Measurements from ENCODE around the gene LGR5. TPM values are rescaled to one million over a fixed set of nuclear protein-coding genes. Genes with fewer than 3 reads are reported as not detected.

LGR5 gene
- total RNA-seq, 4 donors from 2014 or later = 0.21 TPM; not detected in 3

DNA sequence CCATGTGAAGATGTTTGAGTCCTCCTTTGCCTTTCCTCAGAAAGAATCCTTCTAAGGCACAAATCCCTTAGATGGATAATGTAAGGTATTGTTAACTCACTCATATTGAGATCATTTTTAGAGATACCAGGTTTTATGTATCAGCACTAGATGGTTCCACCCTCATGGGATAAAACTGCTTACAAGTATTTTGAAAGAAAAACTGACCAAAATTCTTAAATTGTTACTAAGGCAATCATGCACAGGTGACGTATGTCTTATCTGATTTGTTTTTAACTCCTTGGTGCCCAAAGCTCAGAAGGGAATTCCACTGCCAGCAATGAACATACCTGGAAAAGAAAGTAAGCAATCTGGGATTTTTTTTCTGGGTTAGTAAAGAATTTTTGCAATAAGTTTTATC is 145.6 kb downstream of the LGR5 start:
- Histone ChIP-seq H3K27me3 (peaks cover 0 to 3% (median 0%) of the 10 kb centered on the region in 4 donors), H3K36me3 (no peaks in the 10 kb centered on the region), H3K4me3 (no peak overlapping the region), H3K4me1 (peaks cover 0 to 17% (median 0%) of the 10 kb centered on the region in 3 donors), H3K27ac (no peak overlapping the region), H3K9me3 (no peaks in the 10 kb centered on the region)
- no peak for TF ChIP-seq POLR2A (IDR thresholded peaks at IDR 0.05)
- TF ChIP-seq, protein P1, sequence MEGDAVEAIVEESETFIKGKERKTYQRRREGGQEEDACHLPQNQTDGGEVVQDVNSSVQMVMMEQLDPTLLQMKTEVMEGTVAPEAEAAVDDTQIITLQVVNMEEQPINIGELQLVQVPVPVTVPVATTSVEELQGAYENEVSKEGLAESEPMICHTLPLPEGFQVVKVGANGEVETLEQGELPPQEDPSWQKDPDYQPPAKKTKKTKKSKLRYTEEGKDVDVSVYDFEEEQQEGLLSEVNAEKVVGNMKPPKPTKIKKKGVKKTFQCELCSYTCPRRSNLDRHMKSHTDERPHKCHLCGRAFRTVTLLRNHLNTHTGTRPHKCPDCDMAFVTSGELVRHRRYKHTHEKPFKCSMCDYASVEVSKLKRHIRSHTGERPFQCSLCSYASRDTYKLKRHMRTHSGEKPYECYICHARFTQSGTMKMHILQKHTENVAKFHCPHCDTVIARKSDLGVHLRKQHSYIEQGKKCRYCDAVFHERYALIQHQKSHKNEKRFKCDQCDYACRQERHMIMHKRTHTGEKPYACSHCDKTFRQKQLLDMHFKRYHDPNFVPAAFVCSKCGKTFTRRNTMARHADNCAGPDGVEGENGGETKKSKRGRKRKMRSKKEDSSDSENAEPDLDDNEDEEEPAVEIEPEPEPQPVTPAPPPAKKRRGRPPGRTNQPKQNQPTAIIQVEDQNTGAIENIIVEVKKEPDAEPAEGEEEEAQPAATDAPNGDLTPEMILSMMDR (IDR thresholded peaks at IDR 0.05) = no peak
- no peak for DNase-seq
- WGBS, 2 donors = 59 to 65% methylated on average over 1 of the region's 1 CpG
- intact Hi-C loops (cut with DNase I) = no loop called here

GRCh38 chr12:71587012-71587411 is 147.4 kb downstream of the LGR5 start:
- DNase-seq = no peak
- H3K9me3 ChIP-seq = no peaks in the 10 kb centered on the region
- peaks cover 0 to 3% (median 0%) of the 10 kb centered on the region in 3 donors for H3K4me1 ChIP-seq
- WGBS, 2 donors = 20 to 56% methylated on average over 2 of the region's 2 CpGs
- H3K4me3 ChIP-seq = no peak overlapping the region
- TF ChIP-seq, protein P1 (IDR thresholded peaks at IDR 0.05) = no peak
- no peak for TF ChIP-seq POLR2A (IDR thresholded peaks at IDR 0.05)
- H3K27ac ChIP-seq = no peak overlapping the region
- no peaks in the 10 kb centered on the region for H3K36me3 ChIP-seq
- intact Hi-C loops (cut with DNase I) = no loop called here
- peaks cover 0 to 18% (median 0%) of the 10 kb centered on the region in 4 donors for H3K27me3 ChIP-seq

GRCh38 chr12:71589478-71589881 is 149.9 kb downstream of the LGR5 start:
- Histone ChIP-seq H3K27me3 (peaks cover 0 to 31% (median 0%) of the 10 kb centered on the region in 4 donors), H3K9me3 (no peaks in the 10 kb centered on the region), H3K27ac (no peak overlapping the region), H3K4me3 (no peak overlapping the region), H3K36me3 (no peaks in the 10 kb centered on the region), H3K4me1 (no peaks in the 10 kb centered on the region)
- intact Hi-C loops (cut with DNase I) = no loop called here
- 69 to 78% methylated on average over 4 of the region's 4 CpGs for WGBS, 2 donors
- TF ChIP-seq, protein P1 (IDR thresholded peaks at IDR 0.05) = no peak
- TF ChIP-seq POLR2A (IDR thresholded peaks at IDR 0.05) = no peak
- DNase-seq = no peak

- TF ChIP-seq POLR2A (IDR thresholded peaks at IDR 0.05) = no peak
- TF ChIP-seq, protein P1 (IDR thresholded peaks at IDR 0.05) = no peak
- intact Hi-C loops (cut with DNase I) = no loop called here
- Histone ChIP-seq H3K36me3 (no peaks in the 10 kb centered on the region), H3K27me3 (peaks cover 0 to 37% (median 0%) of the 10 kb centered on the region in 4 donors), H3K27ac (no peak overlapping the region), H3K9me3 (no peaks in the 10 kb centered on the region), H3K4me1 (no peaks in the 10 kb centered on the region), H3K4me3 (no peak overlapping the region)
- no peak for DNase-seq
- WGBS, 2 donors = 14 to 69% methylated on average over 1 to 2 of the region's 2 CpGs
Observed at GRCh38 chr12:71591601-71592000, 152.0 kb downstream of the LGR5 start.

DNA sequence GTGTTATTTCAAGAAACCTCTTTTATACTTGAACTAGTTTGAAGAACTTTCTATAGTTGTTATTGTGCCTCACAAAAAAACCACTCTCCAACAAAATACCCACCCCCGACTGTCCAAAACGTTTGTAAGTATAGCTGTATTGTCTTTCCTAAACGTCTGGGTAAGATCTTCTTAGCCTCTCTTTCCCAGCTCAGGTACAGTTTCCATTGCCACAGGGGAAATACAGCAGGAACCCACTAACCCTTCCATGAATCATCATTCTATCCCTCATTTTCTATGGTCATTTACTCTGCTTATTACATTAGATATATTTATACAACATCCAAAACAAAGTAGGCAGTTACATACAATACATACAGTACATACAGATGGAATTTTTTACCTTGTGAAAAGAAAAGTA is 153.2 kb downstream of the LGR5 start:
- Histone ChIP-seq H3K9me3 (no peaks in the 10 kb centered on the region), H3K27me3 (peaks cover 0 to 37% (median 0%) of the 10 kb centered on the region in 4 donors), H3K27ac (no peak overlapping the region), H3K4me3 (no peak overlapping the region), H3K36me3 (no peaks in the 10 kb centered on the region), H3K4me1 (no peaks in the 10 kb centered on the region)
- DNase-seq = no peak
- no peak for TF ChIP-seq POLR2A (IDR thresholded peaks at IDR 0.05)
- TF ChIP-seq, protein P1 (IDR thresholded peaks at IDR 0.05) = no peak
- intact Hi-C loops (cut with DNase I) = no loop called here
- 38 to 45% methylated on average over 3 of the region's 3 CpGs for WGBS, 2 donors

Measured in esophagus squamous epithelium (tissue), 5 donors.